NCI-H1048 (cell line): ENCODE results near the gene GPR146.
"Not testable (repeated sequence)": the region's sequence is repeated elsewhere in the genome, so short reads cannot be mapped to it uniquely, and the experiment has no call there.

Experiments
- DNase-seq: peaks from one replicate; lab custom pipeline; 2025; lab: John Stamatoyannopoulos, UW

Gene GPR146

GRCh38 chr7:1044189-1045068 lies at the start of gene GPR146:
GPR146 (plus strand) TSS chr7:1044546; CDS start chr7:1057516, 12,970 bp downstream.
- DNase-seq = peak; percentile 93

- no peak for DNase-seq
Measured at GRCh38 chr7:994592-995308, 49.6 kb upstream of the GPR146 start.

GRCh38 chr7:995571-995970 lies 48.8 kb upstream of the GPR146 start:
- no peak for DNase-seq

GRCh38 chr7:996079-996872 lies 48.1 kb upstream of the GPR146 start:
- DNase-seq = no peak

GRCh38 chr7:997404-998395 lies 46.6 kb upstream of the GPR146 start:
- no peak for DNase-seq

- no peak for DNase-seq
Measured at GRCh38 chr7:999149-999879, 45.0 kb upstream of the GPR146 start.

- no peak for DNase-seq
Measured at GRCh38 chr7:999941-1000935, 44.1 kb upstream of the GPR146 start.

- DNase-seq = not testable (repeated sequence)
Measured at GRCh38 chr7:1001069-1001770, 43.1 kb upstream of the GPR146 start.

- DNase-seq = not testable (repeated sequence)
Measured at GRCh38 chr7:1002026-1002425, 42.3 kb upstream of the GPR146 start.

GRCh38 chr7:1002445-1002844 lies 41.9 kb upstream of the GPR146 start:
- not testable (repeated sequence) for DNase-seq

GRCh38 chr7:1004018-1004852 lies 40.1 kb upstream of the GPR146 start:
- no peak for DNase-seq

GRCh38 chr7:1005303-1005702 lies 39.0 kb upstream of the GPR146 start:
- no peak for DNase-seq

- DNase-seq = no peak
Measured at GRCh38 chr7:1007901-1008300, 36.4 kb upstream of the GPR146 start.

- DNase-seq = no peak
Measured at GRCh38 chr7:1008733-1009363, 35.5 kb upstream of the GPR146 start.

- DNase-seq = no peak
Measured at GRCh38 chr7:1009747-1010146, 34.6 kb upstream of the GPR146 start.

- no peak for DNase-seq
Measured at GRCh38 chr7:1010226-1010625, 34.1 kb upstream of the GPR146 start.
